Neural cell (in vitro differentiated cells): ENCODE results near the gene AGBL1. TPM values are rescaled to one million over a fixed set of nuclear protein-coding genes. Genes with fewer than 3 reads are reported as not detected.

ENCODE experiments used
- H2AFZ ChIP-seq: fragments of 200-600, 300-800 bp; sonication (generic), shearing (Covaris generic); 2 replicates; pipeline ENCODE4 v1.6.0; 2014; ENCODE audit warnings: low read depth, mild to moderate bottlenecking, antibody characterized with exemption, low read length, moderate library complexity
- H3F3A ChIP-seq: fragments of 200-600 bp; shearing (Covaris generic); 2 replicates; pipeline ENCODE4 v1.6.1; 2016; ENCODE audit warnings: mild to moderate bottlenecking, moderate library complexity, mixed read lengths, antibody characterized with exemption, low read length; ENCODE audit not compliant: insufficient read depth, poor library complexity, severe bottlenecking
- H3K27ac ChIP-seq: fragments of 200-600, 300-800 bp; sonication (generic), shearing (Covaris generic); 2 replicates; pipeline ENCODE4 v1.5.1; 2014; ENCODE audit warnings: mild to moderate bottlenecking, low read length, moderate library complexity
- H3K27me3 ChIP-seq: fragments of 300-800, 200-600 bp; sonication (generic), shearing (Covaris generic); 2 replicates; pipeline ENCODE4 v1.6.0; 2014; ENCODE audit warnings: mild to moderate bottlenecking, low read depth, low read length, moderate library complexity; ENCODE audit not compliant: insufficient read depth
- H3K36me3 ChIP-seq: fragments of 300-800, 200-600 bp; sonication (generic), shearing (Covaris generic); 2 replicates; pipeline ENCODE4 v1.5.1; 2014; ENCODE audit warnings: mild to moderate bottlenecking, antibody characterized with exemption, low read length, moderate library complexity; ENCODE audit not compliant: insufficient read depth
- H3K4me2 ChIP-seq: fragments of 300-800, 200-600 bp; sonication (generic), shearing (Covaris generic); 2 replicates; pipeline ENCODE4 v1.6.0; 2014; ENCODE audit warnings: mild to moderate bottlenecking, low read length
- H3K4me3 ChIP-seq: fragments of 300-800, 200-600 bp; sonication (generic), shearing (Covaris generic); 2 replicates; pipeline ENCODE4 v1.5.1; 2014; ENCODE audit warnings: mild to moderate bottlenecking, low read length, moderate library complexity
- H3K79me2 ChIP-seq: fragments of 200-600 bp; shearing (Covaris generic); replicated peaks from 2 replicates; pipeline ENCODE4 v1.6.0; 2014; ENCODE audit warnings: mild to moderate bottlenecking, low read length, moderate library complexity; ENCODE audit not compliant: insufficient read depth
- H3K9ac ChIP-seq: fragments of 300-800, 200-600 bp; sonication (generic), shearing (Covaris generic); 2 replicates; pipeline ENCODE4 v1.6.1; 2016; ENCODE audit warnings: mild to moderate bottlenecking, low read length, mixed read lengths
- H3K9me2 ChIP-seq: fragments of 200-600 bp; shearing (Covaris generic); 2 replicates; pipeline ENCODE4 v1.6.1; 2016; ENCODE audit warnings: mild to moderate bottlenecking, low read length, mixed read lengths; ENCODE audit not compliant: insufficient read depth
- H3K9me3 ChIP-seq: fragments of 200-600, 300-800 bp; sonication (generic), shearing (Covaris generic); 2 replicates; pipeline ENCODE4 v1.6.1; 2016; ENCODE audit warnings: mild to moderate bottlenecking, mixed run types, low read length, moderate library complexity, mixed read lengths
- H4K20me1 ChIP-seq: fragments of 200-600 bp; shearing (Covaris generic); 2 replicates; pipeline ENCODE4 v1.6.1; 2016; ENCODE audit warnings: mild to moderate bottlenecking, mixed run types; ENCODE audit not compliant: insufficient read depth
- EP300 ChIP-seq: fragments of 450-650 bp; conservative IDR thresholded peaks from 2 replicates; pipeline ENCODE4 v1.6.1; 2014; ENCODE audit warnings: antibody characterized with exemption, mild to moderate bottlenecking, moderate library complexity; ENCODE audit not compliant: poor library complexity, severe bottlenecking
- EZH2 ChIP-seq: fragments of 200-600, 300-800 bp; shearing (Covaris generic), sonication (generic); IDR thresholded peaks from 2 replicates; pipeline ENCODE4 v1.6.1; 2014; ENCODE audit warnings: antibody characterized with exemption, low read length, borderline replicate concordance, mild to moderate bottlenecking; ENCODE audit not compliant: insufficient read depth, poor library complexity, severe bottlenecking
- MXI1 ChIP-seq: fragments of 450-650 bp; conservative IDR thresholded peaks from 2 replicates; pipeline ENCODE4 v1.6.1; 2014; ENCODE audit warnings: antibody characterized with exemption, mild to moderate bottlenecking; ENCODE audit not compliant: poor library complexity, severe bottlenecking
- POLR2AphosphoS5 ChIP-seq: IDR thresholded peaks from 2 replicates; pipeline ENCODE4 v1.6.1; 2012
- RAD21 ChIP-seq: fragments of 450-650 bp; conservative IDR thresholded peaks from 2 replicates; pipeline ENCODE4 v1.6.1; 2014; ENCODE audit warnings: antibody characterized with exemption, mild to moderate bottlenecking, moderate library complexity
- SMC3 ChIP-seq: fragments of 450-650 bp; conservative IDR thresholded peaks from 2 replicates; pipeline ENCODE4 v1.6.1; 2014; ENCODE audit warnings: antibody characterized with exemption, mild to moderate bottlenecking, moderate library complexity; ENCODE audit not compliant: poor library complexity
- TAF1 ChIP-seq: IDR thresholded peaks from 2 replicates; pipeline ENCODE4 v1.6.1; 2012; ENCODE audit warnings: low read depth
- polyA plus RNA-seq: library from polyadenylated mRNA; depleted of rRNA; stranded (reverse); fragments of >200 nt; gene quantifications from 2 replicates; pipeline ENCODE4 v1.2.3, GENCODE V29; 2014
- TF ChIP-seq, protein P1 (sequence below): fragments of 450-650 bp; IDR thresholded peaks from 2 replicates; pipeline ENCODE4 v1.5.1; 2014; ENCODE audit warnings: antibody characterized with exemption, mild to moderate bottlenecking, moderate library complexity; ENCODE audit not compliant: poor library complexity, severe bottlenecking
- TF ChIP-seq, protein P2 (sequence below): IDR thresholded peaks from 2 replicates; pipeline ENCODE4 v1.6.1; 2012; ENCODE audit warnings: borderline replicate concordance

AGBL1 gene
- polyA plus RNA-seq, 1 donor from 2014 or later, result 0.12 TPM

DNA sequence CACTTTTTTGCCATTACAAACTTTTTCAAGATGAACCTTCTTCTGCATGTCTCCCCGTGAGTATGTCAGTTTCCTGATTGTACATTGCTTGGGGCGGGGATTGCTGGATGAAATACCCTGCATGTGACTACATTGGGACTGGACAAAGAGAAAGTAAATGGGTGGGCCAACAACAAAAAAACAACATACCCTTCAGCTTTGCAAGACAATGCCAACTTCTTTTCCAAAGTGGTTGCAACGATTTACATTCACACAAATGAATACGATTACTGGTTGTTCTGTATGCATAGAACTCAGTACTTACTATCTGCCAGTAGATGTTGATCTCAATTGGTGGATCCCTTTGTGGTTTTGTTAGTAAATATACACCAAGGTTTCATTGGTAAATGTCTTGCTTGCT lies 908.4 kb downstream of the AGBL1 start:
- TF ChIP-seq SMC3, result no peak
- TF ChIP-seq POLR2AphosphoS5, result no peak
- no peak for TF ChIP-seq RAD21
- TF ChIP-seq, protein P1, sequence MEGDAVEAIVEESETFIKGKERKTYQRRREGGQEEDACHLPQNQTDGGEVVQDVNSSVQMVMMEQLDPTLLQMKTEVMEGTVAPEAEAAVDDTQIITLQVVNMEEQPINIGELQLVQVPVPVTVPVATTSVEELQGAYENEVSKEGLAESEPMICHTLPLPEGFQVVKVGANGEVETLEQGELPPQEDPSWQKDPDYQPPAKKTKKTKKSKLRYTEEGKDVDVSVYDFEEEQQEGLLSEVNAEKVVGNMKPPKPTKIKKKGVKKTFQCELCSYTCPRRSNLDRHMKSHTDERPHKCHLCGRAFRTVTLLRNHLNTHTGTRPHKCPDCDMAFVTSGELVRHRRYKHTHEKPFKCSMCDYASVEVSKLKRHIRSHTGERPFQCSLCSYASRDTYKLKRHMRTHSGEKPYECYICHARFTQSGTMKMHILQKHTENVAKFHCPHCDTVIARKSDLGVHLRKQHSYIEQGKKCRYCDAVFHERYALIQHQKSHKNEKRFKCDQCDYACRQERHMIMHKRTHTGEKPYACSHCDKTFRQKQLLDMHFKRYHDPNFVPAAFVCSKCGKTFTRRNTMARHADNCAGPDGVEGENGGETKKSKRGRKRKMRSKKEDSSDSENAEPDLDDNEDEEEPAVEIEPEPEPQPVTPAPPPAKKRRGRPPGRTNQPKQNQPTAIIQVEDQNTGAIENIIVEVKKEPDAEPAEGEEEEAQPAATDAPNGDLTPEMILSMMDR, result no peak
- no peak for TF ChIP-seq MXI1
- TF ChIP-seq, protein P2, sequence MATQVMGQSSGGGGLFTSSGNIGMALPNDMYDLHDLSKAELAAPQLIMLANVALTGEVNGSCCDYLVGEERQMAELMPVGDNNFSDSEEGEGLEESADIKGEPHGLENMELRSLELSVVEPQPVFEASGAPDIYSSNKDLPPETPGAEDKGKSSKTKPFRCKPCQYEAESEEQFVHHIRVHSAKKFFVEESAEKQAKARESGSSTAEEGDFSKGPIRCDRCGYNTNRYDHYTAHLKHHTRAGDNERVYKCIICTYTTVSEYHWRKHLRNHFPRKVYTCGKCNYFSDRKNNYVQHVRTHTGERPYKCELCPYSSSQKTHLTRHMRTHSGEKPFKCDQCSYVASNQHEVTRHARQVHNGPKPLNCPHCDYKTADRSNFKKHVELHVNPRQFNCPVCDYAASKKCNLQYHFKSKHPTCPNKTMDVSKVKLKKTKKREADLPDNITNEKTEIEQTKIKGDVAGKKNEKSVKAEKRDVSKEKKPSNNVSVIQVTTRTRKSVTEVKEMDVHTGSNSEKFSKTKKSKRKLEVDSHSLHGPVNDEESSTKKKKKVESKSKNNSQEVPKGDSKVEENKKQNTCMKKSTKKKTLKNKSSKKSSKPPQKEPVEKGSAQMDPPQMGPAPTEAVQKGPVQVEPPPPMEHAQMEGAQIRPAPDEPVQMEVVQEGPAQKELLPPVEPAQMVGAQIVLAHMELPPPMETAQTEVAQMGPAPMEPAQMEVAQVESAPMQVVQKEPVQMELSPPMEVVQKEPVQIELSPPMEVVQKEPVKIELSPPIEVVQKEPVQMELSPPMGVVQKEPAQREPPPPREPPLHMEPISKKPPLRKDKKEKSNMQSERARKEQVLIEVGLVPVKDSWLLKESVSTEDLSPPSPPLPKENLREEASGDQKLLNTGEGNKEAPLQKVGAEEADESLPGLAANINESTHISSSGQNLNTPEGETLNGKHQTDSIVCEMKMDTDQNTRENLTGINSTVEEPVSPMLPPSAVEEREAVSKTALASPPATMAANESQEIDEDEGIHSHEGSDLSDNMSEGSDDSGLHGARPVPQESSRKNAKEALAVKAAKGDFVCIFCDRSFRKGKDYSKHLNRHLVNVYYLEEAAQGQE, result no peak
- no peak for TF ChIP-seq EP300
- TF ChIP-seq TAF1, result no peak
- no peak for TF ChIP-seq EZH2
- H3K4me2 ChIP-seq, result no peak overlapping the region
- no peak overlapping the region for H2AFZ ChIP-seq
- no peaks in the 10 kb centered on the region for H4K20me1 ChIP-seq
- no peaks in the 10 kb centered on the region for H3K9me2 ChIP-seq
- H3K79me2 ChIP-seq, result no peaks in the 10 kb centered on the region
- no peak overlapping the region for H3K4me3 ChIP-seq
- H3F3A ChIP-seq, result no peaks in the 10 kb centered on the region
- H3K9ac ChIP-seq, result no peak overlapping the region
- H3K9me3 ChIP-seq, result no peaks in the 10 kb centered on the region
- no peaks in the 10 kb centered on the region for H3K27me3 ChIP-seq
- no peak overlapping the region for H3K27ac ChIP-seq
- no peaks in the 10 kb centered on the region for H3K36me3 ChIP-seq

DNA sequence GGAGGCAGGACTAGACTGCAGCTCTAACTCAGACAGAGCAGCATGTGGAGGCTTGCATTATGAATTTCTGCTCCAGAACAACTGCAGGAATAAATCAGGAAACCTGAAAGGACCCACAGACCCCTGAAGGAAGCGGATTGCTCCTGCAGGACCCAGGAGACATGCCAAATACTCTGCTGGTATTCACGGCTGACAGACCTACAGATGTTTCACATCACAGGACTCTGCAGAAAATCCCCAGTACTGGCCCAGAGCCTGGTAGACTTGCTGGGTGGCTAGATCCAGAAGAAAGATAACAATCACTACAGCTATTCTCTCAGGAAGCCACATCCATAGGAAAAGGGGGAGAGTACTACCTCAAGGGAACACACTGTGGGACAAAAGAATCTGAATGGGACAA lies 942.1 kb downstream of the AGBL1 start:
- Histone ChIP-seq H4K20me1 (no peaks in the 10 kb centered on the region), H3K9me2 (no peaks in the 10 kb centered on the region), H3F3A (no peaks in the 10 kb centered on the region), H3K9me3 (no peaks in the 10 kb centered on the region), H3K9ac (no peak overlapping the region), H3K27me3 (no peaks in the 10 kb centered on the region), H3K79me2 (no peaks in the 10 kb centered on the region), H3K4me2 (no peak overlapping the region), H3K4me3 (no peak overlapping the region), H3K27ac (no peak overlapping the region), H2AFZ (no peak overlapping the region), H3K36me3 (no peaks in the 10 kb centered on the region)
- TF ChIP-seq SMC3 (no peak), TAF1 (no peak), RAD21 (no peak), POLR2AphosphoS5 (no peak), EP300 (no peak), MXI1 (no peak), EZH2 (no peak)
- TF ChIP-seq, protein P1, result no peak
- TF ChIP-seq, protein P2, result no peak
